IMR-90 (cell line): Measurements from ENCODE around the gene LRIG1. TPM values are rescaled to one million over a fixed set of nuclear protein-coding genes. Genes with fewer than 3 reads are reported as not detected.

Experiments
- ATAC-seq: fragments of 200-7000 bp; cut with Tn5 transposase; 2 replicates; pipeline ENCODE4 v1.9.1; 2020; ENCODE audit warnings: low read depth, mild to moderate bottlenecking, moderate library complexity
- BruUV-seq: library from RNA; stranded (reverse); fragments of 400-500 nt; replicated peaks from 2 replicates; lab custom pipeline; 2021; lab: Mats Ljungman, UMichigan
- CTCF ChIA-PET: fragments of 300-600 bp; formaldehyde crosslinking; extraction: SDS; loops from one replicate; lab custom pipeline; 2021; ENCODE audit warnings: antibody characterized with exemption; lab: Yijun Ruan, JAX
- POLR2A ChIA-PET: fragments of 300-600 bp; sonication (Branson Sonifier 250); formaldehyde crosslinking; loops from one replicate; lab custom pipeline; 2022; ENCODE audit warnings: antibody characterized with exemption; ENCODE audit not compliant: unreplicated experiment; lab: Charles Lee
- DNase-seq: peaks from one replicate; pipeline ENCODE4 v3.0.0; 2013
- H2AFZ ChIP-seq: replicated peaks from 2 replicates; pipeline ENCODE3; 2013; ENCODE audit warnings: low read length, mild to moderate bottlenecking; ENCODE audit not compliant: poor library complexity
- H2AK5ac ChIP-seq: 2 replicates; pipeline ENCODE4 v1.6.1; 2013; ENCODE audit warnings: low read depth, low read length, inconsistent platforms
- H2AK9ac ChIP-seq: replicated peaks from 2 replicates; pipeline ENCODE3; 2013; ENCODE audit warnings: mild to moderate bottlenecking, low read depth, low read length, moderate library complexity; ENCODE audit not compliant: poor library complexity
- H2BK120ac ChIP-seq: 2 replicates; pipeline ENCODE4 v1.6.1; 2013; ENCODE audit warnings: low read depth, low read length, inconsistent platforms
- H2BK15ac ChIP-seq: 3 replicates; pipeline ENCODE4 v1.6.1; 2013; ENCODE audit warnings: low read depth, low read length, inconsistent platforms
- H2BK20ac ChIP-seq: 2 replicates; pipeline ENCODE4 v1.6.1; 2013; ENCODE audit warnings: low read depth, mild to moderate bottlenecking, inconsistent platforms, low read length, moderate library complexity
- H2BK5ac ChIP-seq: 2 replicates; pipeline ENCODE4 v1.6.1; 2013; ENCODE audit warnings: mild to moderate bottlenecking, low read depth, low read length, inconsistent platforms; ENCODE audit not compliant: poor library complexity, severe bottlenecking
- H3K14ac ChIP-seq: replicated peaks from 2 replicates; pipeline ENCODE4 v1.6.1; 2013; ENCODE audit warnings: low read depth, low read length, inconsistent platforms
- H3K18ac ChIP-seq: 2 replicates; pipeline ENCODE4 v1.6.1; 2013; ENCODE audit warnings: low read depth, low read length, control low read depth
- H3K23ac ChIP-seq: 2 replicates; pipeline ENCODE4 v1.6.1; 2013; ENCODE audit warnings: low read depth, low read length, inconsistent platforms
- H3K27ac ChIP-seq: 2 replicates; pipeline ENCODE4 v1.5.1; 2013; ENCODE audit warnings: mild to moderate bottlenecking, control low read depth, low read length; ENCODE audit not compliant: insufficient read depth
- H3K27me3 ChIP-seq: 2 replicates; pipeline ENCODE4 v1.6.1; 2013; ENCODE audit warnings: low read length; ENCODE audit not compliant: control insufficient read depth, insufficient read depth
- H3K36me3 ChIP-seq: 2 replicates; pipeline ENCODE4 v1.6.1; 2013; ENCODE audit warnings: low read length, mixed read lengths; ENCODE audit not compliant: control insufficient read depth, insufficient read depth
- H3K4ac ChIP-seq: 2 replicates; pipeline ENCODE4 v1.6.1; 2013; ENCODE audit warnings: low read depth, low read length, inconsistent platforms
- H3K4me1 ChIP-seq: 2 replicates; pipeline ENCODE4 v1.6.1; 2013; ENCODE audit warnings: low read length, mixed read lengths; ENCODE audit not compliant: control insufficient read depth, insufficient read depth
- H3K4me2 ChIP-seq: 2 replicates; pipeline ENCODE4 v1.6.1; 2013; ENCODE audit warnings: low read depth, mild to moderate bottlenecking, control low read depth, low read length, moderate library complexity
- H3K4me3 ChIP-seq: 2 replicates; pipeline ENCODE4 v1.5.1; 2013; ENCODE audit warnings: low read depth, mild to moderate bottlenecking, control low read depth, low read length, moderate library complexity; ENCODE audit not compliant: insufficient read depth
- H3K56ac ChIP-seq: 2 replicates; pipeline ENCODE4 v1.6.1; 2013; ENCODE audit warnings: low read length, inconsistent platforms; ENCODE audit not compliant: insufficient read depth; ENCODE audit errors: extremely low read depth
- H3K79me1 ChIP-seq, 2 experiments: 2 replicates each; pipeline ENCODE4 v1.6.1; 2013; ENCODE audit warnings: low read length in 2 of 2, inconsistent platforms in 1 of 2, low read depth in 1 of 2
- H3K9ac ChIP-seq: 2 replicates; pipeline ENCODE4 v1.6.1; 2013; ENCODE audit warnings: low read depth, low read length, control low read depth
- H3K9me1 ChIP-seq: 2 replicates; pipeline ENCODE4 v1.6.1; 2013; ENCODE audit warnings: low read length, inconsistent platforms; ENCODE audit not compliant: insufficient read depth
- H3K9me3 ChIP-seq: 2 replicates; pipeline ENCODE4 v1.6.1; 2013; ENCODE audit warnings: low read length; ENCODE audit not compliant: control insufficient read depth, insufficient read depth
- H4K20me1 ChIP-seq: 2 replicates; pipeline ENCODE4 v1.6.1; 2013; ENCODE audit warnings: low read length, inconsistent platforms; ENCODE audit not compliant: insufficient read depth
- H4K5ac ChIP-seq: 2 replicates; pipeline ENCODE4 v1.6.1; 2013; ENCODE audit warnings: mild to moderate bottlenecking, low read depth, low read length, control low read depth
- H4K8ac ChIP-seq, 2 experiments: 2 replicates each; pipeline ENCODE4 v1.6.1; 2013; ENCODE audit warnings: low read depth in 2 of 2, low read length in 2 of 2, control low read depth in 1 of 2, inconsistent platforms in 1 of 2
- H4K91ac ChIP-seq: 2 replicates; pipeline ENCODE4 v1.6.1; 2013; ENCODE audit warnings: low read depth, low read length, inconsistent platforms; ENCODE audit not compliant: insufficient read depth
- BHLHE40 ChIP-seq: fragments of 150-350 bp; IDR thresholded peaks from 2 replicates; pipeline ENCODE4 v1.6.1; 2016; ENCODE audit warnings: mild to moderate bottlenecking, low read depth, low read length
- CEBPB ChIP-seq: IDR thresholded peaks from 2 replicates; pipeline ENCODE4 v1.6.1; 2012; ENCODE audit warnings: low read depth, low read length, improper control_type of control experiment
- CHD1 ChIP-seq: IDR thresholded peaks from 2 replicates; pipeline ENCODE4 v1.6.1; 2012; ENCODE audit warnings: low read depth, low read length, improper control_type of control experiment
- MAFK ChIP-seq: IDR thresholded peaks from 2 replicates; pipeline ENCODE4 v1.6.1; 2012; ENCODE audit warnings: low read depth, low read length, improper control_type of control experiment
- MAZ ChIP-seq: IDR thresholded peaks from 2 replicates; pipeline ENCODE4 v1.6.1; 2012; ENCODE audit warnings: low read depth, mild to moderate bottlenecking, low read length, improper control_type of control experiment, moderate library complexity, borderline replicate concordance
- MXI1 ChIP-seq: IDR thresholded peaks from 2 replicates; pipeline ENCODE4 v1.6.1; 2012; ENCODE audit warnings: low read depth, mild to moderate bottlenecking, low read length, moderate library complexity, borderline replicate concordance
- NFE2L2 ChIP-seq: fragments of 150-350 bp; IDR thresholded peaks from 2 replicates; pipeline ENCODE4 v1.6.1; 2016; ENCODE audit warnings: low read depth, mild to moderate bottlenecking, low read length
- RAD21 ChIP-seq: IDR thresholded peaks from 2 replicates; pipeline ENCODE4 v1.6.1; 2012; ENCODE audit warnings: low read length, improper control_type of control experiment
- RCOR1 ChIP-seq: IDR thresholded peaks from 2 replicates; pipeline ENCODE4 v1.6.1; 2012; ENCODE audit warnings: mild to moderate bottlenecking, low read length, improper control_type of control experiment; ENCODE audit not compliant: insufficient replicate concordance
- RFX5 ChIP-seq: IDR thresholded peaks from 2 replicates; pipeline ENCODE4 v1.8.0; 2012; ENCODE audit warnings: low read depth, mild to moderate bottlenecking, low read length, moderate library complexity
- SMC3 ChIP-seq: fragments of 150-350 bp; IDR thresholded peaks from 2 replicates; pipeline ENCODE4 v1.6.1; 2016; ENCODE audit warnings: low read depth, mild to moderate bottlenecking, antibody characterized with exemption, low read length, moderate library complexity
- USF2 ChIP-seq: fragments of 150-350 bp; IDR thresholded peaks from 2 replicates; pipeline ENCODE4 v1.6.1; 2017; ENCODE audit warnings: mild to moderate bottlenecking, antibody characterized with exemption, low read length, low read depth
- WGBS, 2 experiments: methylation state at CpG; one replicate each; pipeline versions ENCODE4 v1.1.5 to v1.1.7; 2013; ENCODE audit warnings: missing lambda C conversion rate in 2 of 2; ENCODE audit not compliant: insufficient read length in 1 of 2; ENCODE audit errors: extremely low coverage in 2 of 2; 5-methylcytosine and 5-hydroxymethylcytosine counted together
- dilution Hi-C: fragments of 300-500 bp; cut with HindIII; formaldehyde crosslinking; loops from one replicate; pipeline ENCODE4 v1.14.3; 2018; ENCODE audit warnings: low sequenced_read_pairs; ENCODE audit not compliant: unreplicated experiment
- in situ Hi-C: fragments of 300-500 bp; cut with MboI; formaldehyde crosslinking; loops from 3 replicates; pipeline ENCODE4 v1.14.3; 2019; ENCODE audit warnings: low sequenced_read_pairs, inconsistent platforms, mixed read lengths
- intact Hi-C: fragments of 100-400 bp; cut with micrococcal nuclease; formaldehyde crosslinking; loops from 2 replicates; pipeline ENCODE4 v1.10.0; 2022
- polyA plus RNA-seq, 3 experiments: library from polyadenylated mRNA; depleted of rRNA; stranded (reverse); fragments of >200 nt; gene quantifications; 2 replicates each; pipeline ENCODE4 v1.2.3, GENCODE V29; 2012; ENCODE audit warnings: low replicate concordance in 1 of 3
- total RNA-seq: library from RNA; depleted of rRNA; stranded (reverse); fragments of >200 nt; gene quantifications from 2 replicates; pipeline ENCODE4 v1.2.3, GENCODE V29; 2012
- TF ChIP-seq, protein P1 (sequence below): conservative IDR thresholded peaks from 2 replicates; pipeline ENCODE4 v1.5.1; 2012; ENCODE audit warnings: mild to moderate bottlenecking, low read depth, low read length, improper control_type of control experiment
- TF ChIP-seq, protein P2 (sequence below): fragments of 150-350 bp; IDR thresholded peaks from 2 replicates; pipeline ENCODE4 v1.6.1; 2016; ENCODE audit warnings: low read depth, mild to moderate bottlenecking, low read length, moderate library complexity, borderline replicate concordance

LRIG1 gene
- total and polyA plus RNA-seq, 2 of the 4 experiments (the other 2 are of a cell fraction): 62.8 to 87.8 TPM

DNA sequence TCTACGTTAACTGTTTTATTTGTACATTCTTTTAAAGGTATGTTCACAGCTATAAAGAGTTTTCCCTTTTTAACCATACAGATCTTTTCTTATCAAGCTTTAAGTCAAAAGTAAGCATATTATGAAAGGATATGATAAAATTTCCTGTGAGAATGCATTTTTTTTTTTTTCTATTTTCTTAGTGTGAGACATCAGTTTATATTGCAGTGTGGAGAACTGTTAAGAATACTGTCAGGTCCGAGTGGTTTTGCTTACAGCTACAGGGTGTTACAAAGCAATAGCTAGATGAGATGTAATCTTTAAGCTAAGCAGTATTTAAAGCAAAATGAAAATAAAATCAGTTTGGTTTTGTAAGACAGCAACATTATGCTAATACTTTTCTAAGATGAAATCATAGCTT, 146.8 kb downstream of the LRIG1 start:
- no peak overlapping the region for H3K23ac ChIP-seq
- H2AK5ac ChIP-seq: no peak overlapping the region
- in situ Hi-C loops: no loop called here
- H3K27me3 ChIP-seq: no peaks in the 10 kb centered on the region
- ATAC-seq (peak; percentile 28), DNase-seq (peak; percentile 29)
- H3K4me2 ChIP-seq: peak overlapping the region; percentile 48; the same call in 1 of the 2 replicates
- TF ChIP-seq RFX5: no peak
- TF ChIP-seq, protein P1, sequence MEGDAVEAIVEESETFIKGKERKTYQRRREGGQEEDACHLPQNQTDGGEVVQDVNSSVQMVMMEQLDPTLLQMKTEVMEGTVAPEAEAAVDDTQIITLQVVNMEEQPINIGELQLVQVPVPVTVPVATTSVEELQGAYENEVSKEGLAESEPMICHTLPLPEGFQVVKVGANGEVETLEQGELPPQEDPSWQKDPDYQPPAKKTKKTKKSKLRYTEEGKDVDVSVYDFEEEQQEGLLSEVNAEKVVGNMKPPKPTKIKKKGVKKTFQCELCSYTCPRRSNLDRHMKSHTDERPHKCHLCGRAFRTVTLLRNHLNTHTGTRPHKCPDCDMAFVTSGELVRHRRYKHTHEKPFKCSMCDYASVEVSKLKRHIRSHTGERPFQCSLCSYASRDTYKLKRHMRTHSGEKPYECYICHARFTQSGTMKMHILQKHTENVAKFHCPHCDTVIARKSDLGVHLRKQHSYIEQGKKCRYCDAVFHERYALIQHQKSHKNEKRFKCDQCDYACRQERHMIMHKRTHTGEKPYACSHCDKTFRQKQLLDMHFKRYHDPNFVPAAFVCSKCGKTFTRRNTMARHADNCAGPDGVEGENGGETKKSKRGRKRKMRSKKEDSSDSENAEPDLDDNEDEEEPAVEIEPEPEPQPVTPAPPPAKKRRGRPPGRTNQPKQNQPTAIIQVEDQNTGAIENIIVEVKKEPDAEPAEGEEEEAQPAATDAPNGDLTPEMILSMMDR: no peak
- no peak for TF ChIP-seq NFE2L2
- no peak for TF ChIP-seq BHLHE40
- no peak for TF ChIP-seq SMC3
- no peak for TF ChIP-seq MXI1
- no peak for TF ChIP-seq MAZ
- no peak for TF ChIP-seq CEBPB
- TF ChIP-seq MAFK: no peak
- TF ChIP-seq CHD1: no peak
- TF ChIP-seq RAD21: no peak
- no peak for TF ChIP-seq RCOR1
- TF ChIP-seq, protein P2, sequence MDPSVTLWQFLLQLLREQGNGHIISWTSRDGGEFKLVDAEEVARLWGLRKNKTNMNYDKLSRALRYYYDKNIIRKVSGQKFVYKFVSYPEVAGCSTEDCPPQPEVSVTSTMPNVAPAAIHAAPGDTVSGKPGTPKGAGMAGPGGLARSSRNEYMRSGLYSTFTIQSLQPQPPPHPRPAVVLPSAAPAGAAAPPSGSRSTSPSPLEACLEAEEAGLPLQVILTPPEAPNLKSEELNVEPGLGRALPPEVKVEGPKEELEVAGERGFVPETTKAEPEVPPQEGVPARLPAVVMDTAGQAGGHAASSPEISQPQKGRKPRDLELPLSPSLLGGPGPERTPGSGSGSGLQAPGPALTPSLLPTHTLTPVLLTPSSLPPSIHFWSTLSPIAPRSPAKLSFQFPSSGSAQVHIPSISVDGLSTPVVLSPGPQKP: no peak
- TF ChIP-seq USF2: no peak
- no peak overlapping the region for H3K14ac ChIP-seq
- no peaks in the 10 kb centered on the region for H4K20me1 ChIP-seq
- no peak overlapping the region for H3K9ac ChIP-seq
- no peak overlapping the region for H4K8ac ChIP-seq
- no peak overlapping the region for H3K4ac ChIP-seq
- ChIA-PET CTCF (interaction anchor here (0.6 kb wide), 1 partner anchor 197 kb away, joined by 3 read pairs; no protein-coding TSS in a partner anchor), POLR2A (interaction anchor here (0.6 kb wide), 1 partner anchor 114 kb away, joined by 3 read pairs; no protein-coding TSS in a partner anchor)
- no peak overlapping the region for H2BK120ac ChIP-seq
- H3K9me1 ChIP-seq: peaks cover 7% of the 10 kb centered on the region
- H2AFZ ChIP-seq: no peak overlapping the region
- no peak overlapping the region for H3K18ac ChIP-seq
- no peak overlapping the region for H4K91ac ChIP-seq
- H2BK20ac ChIP-seq: no peak overlapping the region
- no peak overlapping the region for H2AK9ac ChIP-seq
- no peak overlapping the region for H3K4me3 ChIP-seq
- no peak overlapping the region for H2BK15ac ChIP-seq
- H3K79me1 ChIP-seq: no peaks in the 10 kb centered on the region; a peak in 2 of 4 replicates
- H4K5ac ChIP-seq: no peak overlapping the region
- H3K27ac ChIP-seq: no peak overlapping the region
- intact Hi-C loops: loop anchor here (5.0 kb wide), 1 partner anchor 57 kb away; no protein-coding TSS in a partner anchor
- no peaks in the 10 kb centered on the region for H3K36me3 ChIP-seq
- no peaks in the 10 kb centered on the region for H3K9me3 ChIP-seq
- no peak overlapping the region for H3K56ac ChIP-seq
- H3K4me1 ChIP-seq: peaks cover 5% of the 10 kb centered on the region
- 20% methylated on average over 1 of the region's 2 CpGs; no CpG with 5 or more reads in 1 of the 2 experiments for WGBS, 2 experiments
- dilution Hi-C loops: no loop called here
- peak overlapping the region; percentile 10 for H2BK5ac ChIP-seq
- BruUV-seq: no TSS peak
